A204.1 (cell line): ENCODE data around the gene VTI1A.

Source experiments
- FAIRE-seq: peaks from 2 replicates; lab custom pipeline; 2012; peaks lifted over from hg19 to GRCh38; lab: Jason Lieb, UNC

VTI1A gene

GRCh38 chr10:112759496-112759895 is 312.5 kb downstream of the VTI1A start:
- FAIRE-seq: no peak

DNA sequence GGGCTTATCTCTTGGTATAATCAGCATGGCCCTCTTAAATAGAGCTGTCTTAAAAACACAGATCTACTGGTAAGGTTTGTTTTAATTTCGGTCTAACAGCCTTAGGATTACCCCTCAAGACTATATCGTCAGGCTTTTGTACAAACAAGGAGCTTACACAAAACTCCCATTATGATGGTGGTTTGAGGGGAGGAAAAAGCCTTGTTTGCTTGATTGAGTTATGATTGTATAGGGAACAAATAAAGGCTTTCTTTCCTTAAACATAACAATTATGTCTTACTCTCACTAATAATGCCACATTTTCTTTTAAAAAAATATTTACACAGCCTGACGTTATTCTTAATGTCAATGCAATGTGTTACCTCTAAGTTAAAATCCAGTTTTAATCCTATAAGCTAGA is 314.2 kb downstream of the VTI1A start:
- no peak for FAIRE-seq

- no peak for FAIRE-seq
Measured at GRCh38 chr10:112763916-112764520, 317.0 kb downstream of the VTI1A start.

DNA sequence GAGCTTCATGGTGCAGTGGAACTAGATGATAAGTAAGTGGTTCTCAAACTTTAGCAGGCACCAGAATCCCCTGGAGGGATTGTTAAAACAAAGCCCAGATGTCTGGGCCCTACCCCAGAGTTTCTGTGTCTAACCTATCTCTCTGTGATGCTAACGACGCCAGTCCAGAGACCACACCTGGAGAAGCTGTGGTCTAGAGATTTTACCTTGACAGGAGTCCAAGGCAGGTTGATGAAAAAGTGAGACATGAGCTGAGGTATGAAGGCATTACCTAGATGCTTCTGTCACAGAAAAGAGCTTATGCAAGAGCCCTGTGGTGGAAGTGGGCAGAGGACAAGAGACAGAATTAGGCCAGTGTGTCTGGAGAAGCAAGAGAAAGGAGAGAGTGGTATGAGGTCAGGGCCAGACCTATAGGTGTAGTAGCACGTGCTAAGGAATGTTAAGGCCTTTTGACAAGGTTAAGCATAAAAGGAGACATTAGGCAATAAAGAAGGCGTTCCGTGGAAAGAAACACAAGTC is 318.8 kb downstream of the VTI1A start:
- no peak for FAIRE-seq

DNA sequence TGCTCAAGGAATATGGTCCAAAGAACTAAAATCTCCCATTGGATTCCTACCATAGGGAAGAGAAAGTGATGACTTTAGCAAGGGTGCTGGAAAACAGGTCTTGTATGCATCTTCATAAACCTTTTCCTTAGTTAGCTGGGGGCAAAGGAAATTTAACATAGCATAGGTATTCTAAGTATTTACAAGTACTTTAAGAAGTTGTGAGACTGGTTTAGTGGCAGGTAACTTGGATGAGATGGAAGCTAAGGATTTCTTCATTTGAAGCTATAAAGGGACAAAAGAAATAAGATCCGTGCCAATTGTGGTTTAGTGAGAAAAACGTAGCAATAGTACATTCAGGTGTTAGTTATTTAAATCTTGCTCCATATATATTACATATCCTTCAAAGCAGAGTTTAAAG is 319.6 kb downstream of the VTI1A start:
- no peak for FAIRE-seq

GRCh38 chr10:112767156-112767555 is 320.1 kb downstream of the VTI1A start:
- FAIRE-seq: no peak

- no peak for FAIRE-seq
Measured at GRCh38 chr10:112768121-112768520, 321.1 kb downstream of the VTI1A start.

DNA sequence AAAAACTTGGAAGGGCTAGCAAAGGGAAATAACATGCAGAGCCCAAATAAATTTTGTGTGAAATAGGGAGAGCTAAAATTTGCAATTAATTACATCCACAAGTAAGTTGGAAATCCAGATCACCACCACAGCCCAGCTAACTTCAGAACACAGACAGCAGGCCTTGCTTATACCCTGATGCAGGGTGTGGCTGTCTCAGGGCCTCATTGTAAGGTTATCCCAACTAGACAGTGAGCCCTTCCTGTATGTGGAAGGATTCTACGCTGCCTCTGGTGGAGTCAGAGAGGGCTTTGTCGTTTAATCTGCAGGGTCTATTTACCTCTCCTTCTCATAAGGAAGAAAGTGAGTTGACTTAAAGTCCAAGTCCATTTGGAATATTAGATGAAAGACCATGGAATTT is 322.1 kb downstream of the VTI1A start:
- FAIRE-seq: no peak

DNA sequence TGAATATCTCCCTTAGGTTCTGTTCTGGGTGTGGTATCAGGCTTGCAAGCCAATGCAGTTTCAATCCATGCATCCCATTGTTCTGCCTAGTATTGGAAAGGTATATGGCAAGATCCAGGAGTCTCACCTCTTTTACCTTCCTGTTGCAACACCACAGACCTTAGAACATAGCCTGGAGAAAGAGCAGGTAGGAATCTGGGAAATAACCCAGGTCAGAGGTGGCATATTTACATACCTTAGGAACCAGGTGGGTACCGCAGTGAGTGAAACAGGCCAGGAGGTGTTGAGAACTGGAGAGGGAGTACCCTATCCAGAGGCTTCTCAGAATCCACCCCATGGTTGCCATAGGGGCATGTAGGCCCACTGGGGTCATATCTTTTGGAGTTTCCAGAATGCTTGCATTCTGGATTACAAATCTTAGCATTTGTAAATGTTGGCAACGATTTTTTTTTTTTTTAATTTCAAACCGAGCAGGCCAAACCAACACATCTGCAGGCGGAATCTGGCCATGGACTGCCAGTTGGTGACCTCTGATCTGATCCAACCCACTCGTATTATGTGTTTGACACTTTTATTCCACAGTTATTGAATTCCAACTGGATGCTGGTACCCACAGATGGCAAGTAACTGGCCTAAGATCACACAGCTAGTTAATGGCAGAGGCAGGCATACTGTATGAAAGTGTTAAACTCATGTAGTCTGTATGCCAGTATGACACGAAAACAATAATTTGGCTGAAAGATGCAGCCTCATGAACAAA is 322.8 kb downstream of the VTI1A start:
- no peak for FAIRE-seq

DNA sequence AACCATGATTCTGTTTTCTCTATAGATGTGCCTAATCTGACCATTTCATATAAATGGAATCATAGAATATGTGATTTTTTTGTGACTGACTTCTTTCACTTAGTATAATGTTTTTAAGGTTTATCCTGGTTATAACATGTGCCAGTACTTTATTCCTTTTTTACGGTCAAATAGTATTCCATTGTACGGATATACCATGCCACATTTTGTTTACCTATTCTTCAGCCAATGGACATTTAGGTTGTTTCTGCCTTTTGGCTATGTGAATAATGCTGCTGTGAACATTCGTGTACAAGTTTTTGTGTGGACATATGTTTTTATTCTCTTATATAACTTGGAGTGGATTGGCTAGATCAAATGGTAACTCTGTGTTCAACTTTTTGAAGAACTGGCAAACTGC is 324.7 kb downstream of the VTI1A start:
- FAIRE-seq: no peak

- FAIRE-seq: no peak
Measured at GRCh38 chr10:112773783-112774182, 326.8 kb downstream of the VTI1A start.

DNA sequence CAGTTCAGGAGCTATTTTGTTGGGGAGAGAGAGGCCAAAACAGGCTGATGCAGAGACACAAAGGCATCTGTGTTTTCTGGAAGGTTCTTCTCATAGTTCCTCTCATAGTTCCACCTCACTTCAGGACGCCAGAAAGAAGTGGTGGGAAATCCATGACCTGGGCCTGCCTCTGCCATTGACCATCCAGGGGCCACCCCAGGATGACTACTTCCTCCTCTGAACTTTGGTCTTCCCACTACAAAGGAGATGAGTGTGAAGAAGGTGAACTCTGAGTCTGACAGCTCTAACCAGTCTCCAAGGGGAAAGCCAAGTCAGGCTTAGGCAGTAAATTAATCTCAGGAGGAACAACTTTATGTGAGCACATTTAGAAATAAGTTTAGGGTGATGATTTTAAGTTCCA is 327.2 kb downstream of the VTI1A start:
- FAIRE-seq: no peak

DNA sequence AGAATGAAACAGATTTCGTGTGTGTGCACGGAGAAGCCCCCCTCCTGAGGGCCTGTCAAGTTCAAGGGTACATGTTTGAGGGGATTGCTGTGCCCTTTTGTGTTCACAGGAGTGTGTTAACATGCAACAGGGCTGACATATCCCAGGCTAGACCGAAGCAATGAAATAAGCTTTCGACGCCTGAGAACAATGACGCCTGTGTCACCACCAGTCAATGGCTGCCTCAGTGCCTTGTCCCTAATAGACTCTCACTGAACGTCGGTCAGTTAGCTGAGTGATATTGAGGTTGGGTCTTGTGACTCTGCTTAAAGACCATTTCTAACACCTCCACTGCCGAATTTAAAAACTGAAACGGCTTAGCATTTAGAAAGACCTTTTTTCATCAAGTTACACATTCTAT is 327.8 kb downstream of the VTI1A start:
- FAIRE-seq: no peak

- FAIRE-seq: no peak
Measured at GRCh38 chr10:112775381-112775780, 328.4 kb downstream of the VTI1A start.

GRCh38 chr10:112775892-112776674 is 329.1 kb downstream of the VTI1A start:
- no peak for FAIRE-seq

GRCh38 chr10:112778579-112778978 is 331.6 kb downstream of the VTI1A start:
- no peak for FAIRE-seq

- no peak for FAIRE-seq
Measured at GRCh38 chr10:112779025-112779770, 332.2 kb downstream of the VTI1A start.

DNA sequence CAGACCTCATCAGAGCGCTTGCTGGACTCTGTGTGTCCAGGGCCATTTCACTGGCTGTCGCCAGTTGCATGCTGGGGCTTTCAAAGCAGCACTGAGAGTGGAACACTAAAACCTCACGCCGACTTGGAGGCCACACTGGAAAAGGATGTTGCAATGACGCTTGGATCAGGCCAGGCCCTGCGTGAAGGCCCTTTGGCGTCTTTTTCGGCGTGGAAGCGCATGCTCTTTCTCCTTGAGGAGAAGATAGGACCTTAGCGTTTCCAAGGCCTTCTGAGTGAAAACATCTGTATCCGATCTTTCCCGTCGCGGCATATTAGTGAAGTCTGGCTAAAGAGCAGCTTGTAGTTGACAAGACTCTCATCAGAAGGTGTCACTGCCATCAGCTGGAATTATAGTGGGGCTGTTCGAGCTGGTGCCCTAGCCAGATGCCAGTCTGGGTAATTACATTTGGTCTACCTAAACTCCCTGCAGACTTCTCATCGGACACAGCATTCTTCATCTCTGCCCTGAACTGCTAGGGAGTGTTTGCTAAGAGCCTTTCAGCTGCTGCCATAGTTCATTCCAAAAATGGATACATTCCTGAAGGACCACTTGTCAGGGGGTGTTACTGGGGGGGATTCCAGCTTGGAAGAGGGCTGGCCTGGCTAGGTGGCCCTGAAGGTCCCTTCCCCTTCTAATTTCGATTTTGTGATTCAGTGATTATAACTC is 335.3 kb downstream of the VTI1A start:
- FAIRE-seq: no peak

DNA sequence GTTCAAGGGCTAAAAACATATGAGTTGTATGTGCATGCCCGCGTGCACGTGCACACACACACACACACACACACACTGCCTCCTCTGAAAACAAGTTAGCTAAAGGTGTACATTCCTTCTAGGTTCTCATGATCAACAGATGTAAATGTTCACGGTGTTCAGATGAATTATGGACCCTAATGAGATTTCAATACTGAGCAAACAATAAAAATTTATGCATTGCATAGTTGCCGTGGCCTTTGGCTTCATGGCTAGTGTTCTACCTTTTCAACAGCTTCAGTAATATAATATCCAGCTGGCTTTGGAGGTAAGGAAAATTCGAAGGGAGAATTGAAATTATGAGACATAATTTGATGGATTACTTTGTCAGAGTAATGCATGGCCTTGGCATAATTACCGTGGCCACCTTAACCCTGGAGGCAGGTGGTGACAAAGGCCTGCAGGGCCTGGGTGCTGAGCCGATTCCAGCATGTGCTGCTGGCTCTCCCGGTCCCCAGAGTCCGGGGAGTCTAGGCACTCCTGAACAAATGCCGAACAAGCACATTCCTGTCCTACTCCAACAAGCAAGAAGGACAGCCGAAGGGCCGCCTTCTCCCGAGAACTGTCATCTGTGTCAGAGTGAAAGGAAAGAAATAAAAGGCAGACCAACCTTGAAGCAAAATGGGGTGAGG is 336.5 kb downstream of the VTI1A start:
- no peak for FAIRE-seq

DNA sequence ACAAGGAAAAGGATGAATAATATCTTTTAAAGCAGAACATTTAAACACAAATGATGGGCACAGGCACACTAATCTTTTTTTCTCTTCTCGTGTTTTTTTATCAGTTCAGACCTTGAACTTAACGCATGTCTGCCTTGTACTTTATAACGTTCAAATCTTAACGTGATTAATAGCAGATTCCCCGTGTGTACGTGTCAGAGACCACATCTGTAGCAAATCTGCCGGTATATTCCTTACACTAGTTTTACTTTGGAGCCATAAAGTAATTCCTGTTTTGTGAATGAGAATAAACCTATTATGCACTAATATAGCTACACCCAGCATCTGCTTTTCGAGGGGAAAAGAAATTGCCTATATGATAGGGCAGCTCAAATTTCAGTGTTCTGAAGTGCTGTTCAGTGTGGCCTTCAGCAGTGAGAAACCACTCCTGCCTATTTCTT is 337.0 kb downstream of the VTI1A start:
- FAIRE-seq: no peak

GRCh38 chr10:112785089-112785488 is 338.1 kb downstream of the VTI1A start:
- no peak for FAIRE-seq
